Right atrium auricular region (tissue), 2 donors: ENCODE data around the gene GREM1. TPM values are rescaled to one million over a fixed set of nuclear protein-coding genes. Genes with fewer than 3 reads are reported as not detected.

Experiments used
- DNase-seq: peaks from one replicate; pipeline ENCODE4 v3.0.0-alpha.2; 2019; ENCODE audit warnings: low spot score
- H3K27ac ChIP-seq, 2 donors: fragments of 200-600 bp; sonication (generic); 1 replicate in 1 of 2; 2 replicates in 1 of 2; pipeline ENCODE4 v1.5.1; 2016 to 2019
- H3K27me3 ChIP-seq, 2 donors: fragments of 200-600 bp; sonication (generic); one replicate each; pipeline versions ENCODE4 v1.5.1 to v1.6.0; 2017 to 2019
- H3K36me3 ChIP-seq: fragments of 200-600 bp; sonication (generic); one replicate; pipeline ENCODE4 v1.5.1; 2016
- H3K4me1 ChIP-seq, 2 donors: fragments of 200-600 bp; sonication (generic); one replicate each; pipeline versions ENCODE4 v1.5.1 to v1.6.0; 2017 to 2019
- H3K4me3 ChIP-seq, 2 donors: fragments of 200-600 bp; sonication (generic); 1 replicate in 1 of 2; 2 replicates in 1 of 2; pipeline ENCODE4 v1.5.1; 2017 to 2019; ENCODE audit warnings: mild to moderate bottlenecking in 1 of 2, moderate library complexity in 1 of 2
- H3K9me3 ChIP-seq, 2 donors: fragments of 200-600 bp; sonication (generic); one replicate each; pipeline ENCODE4 v1.5.1; 2019
- CTCF ChIP-seq, 2 donors: fragments of 200-600 bp; sonication (generic); IDR thresholded peaks; one replicate each; pipeline ENCODE4 v1.5.1; 2019; ENCODE audit warnings: antibody characterized with exemption in 2 of 2
- total RNA-seq, 2 donors: library from RNA; depleted of rRNA; stranded (reverse); fragments of >200 nt; gene quantifications; one replicate each; pipeline ENCODE4 v1.1.0, GENCODE V29; 2016

GREM1 gene
- total RNA-seq: under 1 TPM in 1 of 2 donors, not detected in 1; 0.43 TPM

GRCh38 chr15:32717426-32718226 lies at the start of gene GREM1:
GREM1 (plus strand) TSS chr15:32718004; CDS start chr15:32730691, 12,687 bp downstream.
- no peak for DNase-seq
- H3K9me3 ChIP-seq: no peaks in the 10 kb centered on the region
- H3K27ac ChIP-seq: no peak within 1 kb of the TSS
- peaks cover 0 to 23% of the 10 kb centered on the region in 2 donors for H3K4me1 ChIP-seq
- no peak for TF ChIP-seq CTCF (IDR thresholded peaks at IDR 0.05)
- H3K36me3 ChIP-seq: no peaks in the 10 kb centered on the region
- H3K4me3 ChIP-seq: peak within 1 kb of the TSS in 1 of 2 donors; percentile 32
- H3K27me3 ChIP-seq: peaks cover 23 to 29% of the 10 kb centered on the region in 2 donors

GRCh38 chr15:32668942-32669341 lies 48.9 kb upstream of the GREM1 start:
- H3K27ac ChIP-seq: no peak overlapping the region
- no peak overlapping the region for H3K4me3 ChIP-seq
- no peaks in the 10 kb centered on the region for H3K27me3 ChIP-seq
- H3K36me3 ChIP-seq: no peaks in the 10 kb centered on the region
- DNase-seq: no peak
- no peaks in the 10 kb centered on the region for H3K4me1 ChIP-seq
- TF ChIP-seq CTCF (IDR thresholded peaks at IDR 0.05): no peak
- no peaks in the 10 kb centered on the region for H3K9me3 ChIP-seq

DNA sequence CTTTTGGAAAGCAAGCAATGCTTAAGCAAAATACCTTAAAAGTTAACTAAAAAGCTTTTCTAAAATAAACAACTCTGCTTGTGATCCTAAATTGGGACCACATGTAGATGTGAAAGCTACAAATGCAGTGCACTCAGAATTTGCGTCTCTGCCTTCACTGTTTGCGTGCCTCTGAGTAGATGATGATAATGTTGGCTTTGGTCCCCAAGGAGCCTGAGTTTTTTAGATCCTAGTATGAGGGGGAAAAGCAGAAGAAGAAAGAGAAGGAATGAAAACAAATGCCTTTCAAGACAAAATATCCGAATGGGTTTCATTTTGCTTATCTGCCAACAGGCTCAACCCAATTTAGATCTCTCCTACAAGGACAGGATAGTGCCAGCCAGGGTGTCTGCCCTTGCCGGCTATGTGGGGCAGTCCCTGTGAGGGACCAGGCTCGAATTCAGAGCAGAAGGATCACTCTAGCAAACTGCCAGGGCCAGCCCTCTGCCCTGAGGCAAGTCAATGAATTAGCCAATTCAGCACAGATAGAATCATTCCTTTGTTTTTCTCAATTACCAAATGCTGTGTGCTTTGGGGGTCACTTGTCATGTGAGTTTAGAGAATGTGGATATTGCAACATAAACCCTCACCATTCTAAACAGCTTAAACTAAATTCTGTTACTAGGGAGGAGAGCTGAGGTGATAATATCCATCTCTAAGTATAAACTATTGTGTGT lies 47.8 kb upstream of the GREM1 start:
- TF ChIP-seq CTCF (IDR thresholded peaks at IDR 0.05): no peak
- Histone ChIP-seq H3K4me3 (no peak overlapping the region), H3K27me3 (no peaks in the 10 kb centered on the region), H3K36me3 (no peaks in the 10 kb centered on the region), H3K4me1 (no peaks in the 10 kb centered on the region), H3K27ac (no peak overlapping the region), H3K9me3 (no peaks in the 10 kb centered on the region)
- no peak for DNase-seq

- no peak for DNase-seq
- TF ChIP-seq CTCF (IDR thresholded peaks at IDR 0.05): no peak
- no peak overlapping the region for H3K27ac ChIP-seq
Observed at GRCh38 chr15:32670623-32671022, 47.2 kb upstream of the GREM1 start.

GRCh38 chr15:32671339-32672325 lies 46.2 kb upstream of the GREM1 start:
- Histone ChIP-seq H3K27ac (no peak overlapping the region), H3K36me3 (no peaks in the 10 kb centered on the region), H3K4me1 (no peaks in the 10 kb centered on the region), H3K4me3 (no peak overlapping the region), H3K27me3 (no peaks in the 10 kb centered on the region), H3K9me3 (no peaks in the 10 kb centered on the region)
- TF ChIP-seq CTCF (IDR thresholded peaks at IDR 0.05): no peak
- DNase-seq: no peak

More at GRCh38 chr15:32670623-32671022, 47.2 kb upstream of the GREM1 start:
- no peaks in the 10 kb centered on the region for H3K9me3 ChIP-seq
- H3K27me3 ChIP-seq: no peaks in the 10 kb centered on the region
- no peak overlapping the region for H3K4me3 ChIP-seq
- H3K4me1 ChIP-seq: no peaks in the 10 kb centered on the region
- H3K36me3 ChIP-seq: no peaks in the 10 kb centered on the region
